ENCODE measurements around the gene PLEKHG5. TPM values are rescaled to one million over a fixed set of nuclear protein-coding genes. Genes with fewer than 3 reads are reported as not detected.
A peak's percentile ranks its signal among the peaks of the same experiment; 100 is the strongest.
"Not testable (repeated sequence)": the region's sequence is repeated elsewhere in the genome, so short reads cannot be mapped to it uniquely, and the experiment has no call there.

Gene PLEKHG5
- total RNA-seq, 2 experiments from 2014 or later: 5.0 to 6.1 TPM

DNA sequence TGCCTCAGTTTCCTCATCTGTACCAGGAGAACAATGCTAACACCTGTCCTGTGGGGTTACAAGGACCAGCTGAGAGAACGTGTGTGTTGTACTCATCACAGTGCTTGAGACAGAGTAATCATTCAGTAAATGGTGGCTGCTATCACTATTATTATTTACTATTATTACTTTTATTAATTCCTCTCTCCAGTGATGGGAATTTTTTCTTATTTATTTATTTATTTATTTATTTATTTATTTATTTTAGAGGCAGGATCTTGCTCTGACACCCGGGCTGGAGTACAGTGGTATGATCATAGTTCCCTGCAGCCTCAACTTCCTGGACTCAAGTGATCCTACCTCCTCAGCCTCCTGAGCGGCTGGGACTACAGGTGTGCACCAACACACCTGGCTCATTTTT is 55.2 kb downstream of the PLEKHG5 start:
- intact Hi-C loops (cut with DNase I, micrococcal nuclease): loop anchor here in 1 of 2 experiments (2.0 kb wide), 1 partner anchor 189 kb away; no protein-coding TSS in a partner anchor
- POLR2A ChIA-PET; H3K36me3 Mint-ChIP-seq (ENCODE audit: low read depth); H3K4me1 Mint-ChIP-seq (ENCODE audit: low read depth); H3K27me3 ChIP-seq (ENCODE audit: control insufficient read depth in 1 of 2, insufficient read depth in 2 of 2, low read length in 2 of 2); H3K4me3 ChIP-seq (ENCODE audit: low read length); ATAC-seq (ENCODE audit: poor library complexity); H3K27ac Mint-ChIP-seq; H3K4me3 Mint-ChIP-seq; H3K9me3 ChIP-seq (ENCODE audit: control insufficient read depth in 1 of 2, insufficient read depth in 1 of 2, low read length in 2 of 2); DNase-seq; H3K27ac ChIP-seq (ENCODE audit: low read depth in 1 of 2, low read length in 2 of 2); H3K9me3 Mint-ChIP-seq; H3K36me3 ChIP-seq (ENCODE audit: insufficient read depth, low read length): not testable (repeated sequence)
- H3K27me3 Mint-ChIP-seq: peaks cover 24% of the 10 kb centered on the region
- H3K4me1 ChIP-seq (ENCODE audit: insufficient read depth, low read length): peaks cover 15% of the 10 kb centered on the region
- CTCF ChIA-PET: interaction anchor here (2.0 to 5.3 kb wide), 2 partner anchors 14 to 88 kb away, joined by 7 to 77 read pairs; partner anchors contain the start of genes ESPN and HES2

DNA sequence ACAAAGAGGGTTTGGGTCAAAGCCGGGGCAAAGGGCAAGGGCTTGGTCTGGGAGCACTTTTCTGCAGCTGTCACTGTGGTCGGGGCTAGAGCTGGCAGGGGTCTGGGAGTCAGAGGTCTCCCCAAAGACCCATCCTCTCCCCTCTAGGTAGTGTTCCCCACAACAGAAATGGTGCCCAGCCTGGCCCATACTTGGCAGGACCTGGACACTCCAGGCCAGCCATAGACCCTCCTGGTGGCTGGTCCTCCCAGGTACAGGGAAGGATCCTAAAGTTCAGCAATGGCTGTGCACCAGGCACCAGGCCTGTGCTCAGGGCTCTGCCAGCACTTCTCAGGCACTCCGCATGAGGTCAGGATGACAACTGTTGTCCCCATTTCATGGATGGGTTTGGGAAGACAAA is 55.9 kb downstream of the PLEKHG5 start:
- Histone ChIP-seq H3K27me3 (ENCODE audit: control insufficient read depth in 1 of 2, insufficient read depth in 2 of 2, low read length in 2 of 2) (peaks cover 0 to 5% of the 10 kb centered on the region in 2 experiments), H3K36me3 (ENCODE audit: insufficient read depth, low read length) (no peaks in the 10 kb centered on the region), H3K27ac (ENCODE audit: low read depth in 1 of 2, low read length in 2 of 2) (no peak overlapping the region), H3K9me3 (ENCODE audit: control insufficient read depth in 1 of 2, insufficient read depth in 1 of 2, low read length in 2 of 2) (no peaks in the 10 kb centered on the region), H3K4me1 (ENCODE audit: insufficient read depth, low read length) (peaks cover 10% of the 10 kb centered on the region), H3K4me3 (ENCODE audit: low read length) (no peak overlapping the region)
- H3K27me3 Mint-ChIP-seq: peaks cover 21% of the 10 kb centered on the region
- POLR2A ChIA-PET: no interaction called here
- CTCF ChIA-PET: no interaction called here
- intact Hi-C loops (cut with DNase I, micrococcal nuclease): no loop called here
- no peaks in the 10 kb centered on the region for H3K36me3 Mint-ChIP-seq (ENCODE audit: low read depth)
- H3K4me1 Mint-ChIP-seq (ENCODE audit: low read depth): peaks cover 9% of the 10 kb centered on the region
- no peak for DNase-seq
- no peak overlapping the region for H3K4me3 Mint-ChIP-seq
- no peak overlapping the region for H3K27ac Mint-ChIP-seq
- H3K9me3 Mint-ChIP-seq: no peaks in the 10 kb centered on the region
- no peak for ATAC-seq (ENCODE audit: poor library complexity)
- TF ChIP-seq CTCF (IDR thresholded peaks at IDR 0.05): no peak

DNA sequence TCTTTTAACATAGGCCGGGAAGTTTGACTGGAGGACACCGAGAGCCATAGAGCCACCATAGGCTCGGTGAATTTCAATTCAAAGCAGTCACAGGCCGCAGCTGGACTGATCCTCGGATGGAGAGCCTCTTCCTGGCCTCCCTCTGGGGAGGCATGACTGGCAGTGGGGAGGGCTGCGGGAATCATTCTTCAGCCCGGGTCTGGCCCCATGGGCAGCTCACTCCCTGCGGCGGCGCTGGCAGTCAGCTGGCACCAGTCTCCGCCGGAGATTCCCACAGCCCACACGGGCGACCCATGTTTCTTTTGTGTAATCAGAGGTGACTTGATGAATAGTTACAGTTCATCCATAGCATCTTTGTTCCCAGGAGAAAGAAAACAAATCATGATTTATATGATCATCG is 56.3 kb downstream of the PLEKHG5 start:
- H3K27me3 Mint-ChIP-seq: peaks cover 26% of the 10 kb centered on the region
- no peak overlapping the region for H3K4me3 ChIP-seq (ENCODE audit: low read length)
- no peak for DNase-seq
- POLR2A ChIA-PET: no interaction called here
- H3K27me3 ChIP-seq (ENCODE audit: control insufficient read depth in 1 of 2, insufficient read depth in 2 of 2, low read length in 2 of 2): peaks cover 0 to 5% of the 10 kb centered on the region in 2 experiments
- no peak for TF ChIP-seq CTCF (IDR thresholded peaks at IDR 0.05)
- peaks cover 9% of the 10 kb centered on the region for H3K4me1 ChIP-seq (ENCODE audit: insufficient read depth, low read length)
- H3K4me1 Mint-ChIP-seq (ENCODE audit: low read depth): peaks cover 9% of the 10 kb centered on the region
- H3K36me3 ChIP-seq (ENCODE audit: insufficient read depth, low read length): no peaks in the 10 kb centered on the region
- CTCF ChIA-PET: no interaction called here
- H3K27ac ChIP-seq (ENCODE audit: low read depth in 1 of 2, low read length in 2 of 2): no peak overlapping the region
- intact Hi-C loops (cut with DNase I, micrococcal nuclease): no loop called here
- no peaks in the 10 kb centered on the region for H3K9me3 Mint-ChIP-seq
- no peak overlapping the region for H3K4me3 Mint-ChIP-seq
- no peak for ATAC-seq (ENCODE audit: poor library complexity)
- no peaks in the 10 kb centered on the region for H3K9me3 ChIP-seq (ENCODE audit: control insufficient read depth in 1 of 2, insufficient read depth in 1 of 2, low read length in 2 of 2)
- H3K36me3 Mint-ChIP-seq (ENCODE audit: low read depth): no peaks in the 10 kb centered on the region
- no peak overlapping the region for H3K27ac Mint-ChIP-seq

DNA sequence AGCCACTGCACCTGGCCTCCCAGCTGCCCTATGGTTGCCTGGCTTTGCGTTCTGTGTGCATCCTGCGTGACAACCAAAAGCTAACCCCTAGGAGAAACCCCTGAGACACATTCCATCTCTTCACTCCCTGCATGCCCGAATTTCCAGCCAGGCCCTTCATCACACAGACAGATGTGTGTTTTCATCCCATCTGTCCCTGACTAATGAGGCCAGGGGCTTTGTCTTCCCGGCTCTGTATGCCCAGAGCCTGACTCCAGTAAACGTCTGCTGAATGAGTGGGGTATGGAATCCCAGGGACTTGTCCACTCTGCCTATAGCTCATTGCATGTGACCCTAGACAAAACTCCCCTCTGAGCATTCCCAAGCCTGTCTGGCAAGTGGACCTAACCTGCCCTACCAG is 57.3 kb downstream of the PLEKHG5 start:
- peaks cover 0 to 5% of the 10 kb centered on the region in 2 experiments for H3K27me3 ChIP-seq (ENCODE audit: control insufficient read depth in 1 of 2, insufficient read depth in 2 of 2, low read length in 2 of 2)
- ChIA-PET POLR2A (no interaction called here), CTCF (no interaction called here)
- H3K4me3 ChIP-seq (ENCODE audit: low read length): no peak overlapping the region
- Mint-ChIP-seq H3K27ac (no peak overlapping the region), H3K9me3 (no peaks in the 10 kb centered on the region), H3K4me1 (ENCODE audit: low read depth) (peaks cover 6% of the 10 kb centered on the region), H3K27me3 (peaks cover 21% of the 10 kb centered on the region), H3K36me3 (ENCODE audit: low read depth) (no peaks in the 10 kb centered on the region), H3K4me3 (no peak overlapping the region)
- ATAC-seq (ENCODE audit: poor library complexity) (no peak), DNase-seq (no peak)
- H3K27ac ChIP-seq (ENCODE audit: low read depth in 1 of 2, low read length in 2 of 2): no peak overlapping the region
- H3K9me3 ChIP-seq (ENCODE audit: control insufficient read depth in 1 of 2, insufficient read depth in 1 of 2, low read length in 2 of 2): no peaks in the 10 kb centered on the region
- intact Hi-C loops (cut with DNase I, micrococcal nuclease): no loop called here
- TF ChIP-seq CTCF (IDR thresholded peaks at IDR 0.05): no peak
- H3K36me3 ChIP-seq (ENCODE audit: insufficient read depth, low read length): no peaks in the 10 kb centered on the region
- peaks cover 5% of the 10 kb centered on the region for H3K4me1 ChIP-seq (ENCODE audit: insufficient read depth, low read length)

- H3K4me3 Mint-ChIP-seq; H3K36me3 Mint-ChIP-seq (ENCODE audit: low read depth); ATAC-seq (ENCODE audit: poor library complexity); intact Hi-C loops (cut with DNase I, micrococcal nuclease); H3K4me1 ChIP-seq (ENCODE audit: insufficient read depth, low read length); H3K36me3 ChIP-seq (ENCODE audit: insufficient read depth, low read length); H3K27ac ChIP-seq (ENCODE audit: low read depth in 1 of 2, low read length in 2 of 2); H3K27ac Mint-ChIP-seq; H3K9me3 Mint-ChIP-seq; H3K4me3 ChIP-seq (ENCODE audit: low read length); H3K27me3 ChIP-seq (ENCODE audit: control insufficient read depth in 1 of 2, insufficient read depth in 2 of 2, low read length in 2 of 2); POLR2A ChIA-PET; H3K4me1 Mint-ChIP-seq (ENCODE audit: low read depth); H3K9me3 ChIP-seq (ENCODE audit: control insufficient read depth in 1 of 2, insufficient read depth in 1 of 2, low read length in 2 of 2): not testable (repeated sequence)
- peak in 1 of 14 experiments; percentile 13 for DNase-seq
- CTCF ChIA-PET: interaction anchor here (0.6 to 2.4 kb wide), 3 partner anchors 9 to 27 kb away, joined by 3 to 12 read pairs (median 5); no protein-coding TSS in a partner anchor
- peaks cover 17% of the 10 kb centered on the region for H3K27me3 Mint-ChIP-seq
These were observed 59.6 kb downstream of the PLEKHG5 start for GRCh38 chr1:6431645-6432579.

Measured in CD4-positive, alpha-beta T cell (primary cell).